Kidney epithelial cell (primary cell): Measurements from ENCODE around the gene CA5A. TPM values are rescaled to one million over a fixed set of nuclear protein-coding genes. Genes with fewer than 3 reads are reported as not detected.

ENCODE experiments used
- DNase-seq: peaks from one replicate; pipeline ENCODE4 v3.0.0-alpha.2; 2010; ENCODE audit warnings: low read depth
- H3K27me3 ChIP-seq: 2 replicates; pipeline ENCODE4 v1.6.0; 2011; ENCODE audit warnings: low read length; ENCODE audit not compliant: control insufficient read depth, insufficient read depth
- H3K36me3 ChIP-seq: 2 replicates; pipeline ENCODE4 v1.5.1; 2011; ENCODE audit warnings: low read length; ENCODE audit not compliant: control insufficient read depth, insufficient read depth
- H3K4me3 ChIP-seq: 2 replicates; pipeline ENCODE4 v1.5.1; 2011; ENCODE audit warnings: low read depth, mild to moderate bottlenecking, control low read depth, low read length
- CTCF ChIP-seq: IDR thresholded peaks from 2 replicates; pipeline ENCODE4 v1.5.1; 2011; ENCODE audit warnings: mild to moderate bottlenecking, moderate library complexity, low read length, control low read depth, inconsistent platforms; ENCODE audit not compliant: insufficient read depth, poor library complexity, severe bottlenecking
- total RNA-seq: library from RNA; depleted of rRNA; stranded (reverse); fragments of >200 nt; gene quantifications from 2 replicates; pipeline ENCODE4 v1.2.3, GENCODE V29; 2015

Gene CA5A
- total RNA-seq, 1 donor from 2014 or later: not detected

- Histone ChIP-seq H3K4me3 (no peak overlapping the region), H3K27me3 (no peaks in the 10 kb centered on the region), H3K36me3 (no peaks in the 10 kb centered on the region)
- TF ChIP-seq CTCF: no peak
- DNase-seq: no peak
These were observed 43.0 kb upstream of the CA5A start for GRCh38 chr16:87979352-87979751.

- DNase-seq: no peak
- Histone ChIP-seq H3K4me3 (no peak overlapping the region), H3K36me3 (no peaks in the 10 kb centered on the region), H3K27me3 (no peaks in the 10 kb centered on the region)
- TF ChIP-seq CTCF: no peak
These were observed 41.8 kb upstream of the CA5A start for GRCh38 chr16:87978127-87978526.

GRCh38 chr16:87976665-87977064 is 40.3 kb upstream of the CA5A start:
- H3K27me3 ChIP-seq: no peaks in the 10 kb centered on the region
- DNase-seq: no peak
- no peak for TF ChIP-seq CTCF
- no peaks in the 10 kb centered on the region for H3K36me3 ChIP-seq
- no peak overlapping the region for H3K4me3 ChIP-seq

- no peaks in the 10 kb centered on the region for H3K36me3 ChIP-seq
- H3K27me3 ChIP-seq: no peaks in the 10 kb centered on the region
- TF ChIP-seq CTCF: no peak
- no peak for DNase-seq
- no peak overlapping the region for H3K4me3 ChIP-seq
These were observed 37.8 kb upstream of the CA5A start for GRCh38 chr16:87974178-87974577.

- DNase-seq: no peak
- no peaks in the 10 kb centered on the region for H3K36me3 ChIP-seq
- no peak for TF ChIP-seq CTCF
- no peak overlapping the region for H3K4me3 ChIP-seq
- no peaks in the 10 kb centered on the region for H3K27me3 ChIP-seq
These were observed 37.4 kb upstream of the CA5A start for GRCh38 chr16:87973717-87974116.

- no peaks in the 10 kb centered on the region for H3K36me3 ChIP-seq
- no peak overlapping the region for H3K4me3 ChIP-seq
- no peak for DNase-seq
- TF ChIP-seq CTCF: no peak
- no peaks in the 10 kb centered on the region for H3K27me3 ChIP-seq
These were observed 35.6 kb upstream of the CA5A start for GRCh38 chr16:87971933-87972332.
